K562 (cell line): ENCODE results near the gene CENPA. TPM values are rescaled to one million over a fixed set of nuclear protein-coding genes. Genes with fewer than 3 reads are reported as not detected.

ENCODE experiments used
- ETV5 ChIP-seq: sonication (generic); formaldehyde crosslinking; IDR thresholded peaks from 2 replicates; pipeline ENCODE4 v1.4.0; 2020; ENCODE audit warnings: low read depth, mild to moderate bottlenecking, missing genetic modification reagents
- GATAD2A ChIP-seq: fragments of 450-650 bp; IDR thresholded peaks from 2 replicates; pipeline ENCODE4 v1.6.1; 2017
- LARP7 ChIP-seq: fragments of 450-650 bp; IDR thresholded peaks from 2 replicates; pipeline ENCODE4 v1.6.1; 2016
- NR4A1 ChIP-seq, 2 experiments: fragments of 250-450 bp in 1 of 2; fragments of 450-650 bp in 1 of 2; sonication (Bioruptor Pico) in 1 of 2; IDR thresholded peaks; 2 replicates each; pipeline versions ENCODE4 v1.4.0 to v1.6.1; 2016 to 2020; ENCODE audit warnings: mild to moderate bottlenecking in 2 of 2, missing compliant biosample characterization in 1 of 2, missing genetic modification characterization in 1 of 2, moderate library complexity in 1 of 2
- PURB ChIP-seq: sonication (generic); formaldehyde crosslinking; IDR thresholded peaks from 2 replicates; pipeline ENCODE4 v1.9.0; 2021; ENCODE audit warnings: low read depth, mild to moderate bottlenecking, missing genetic modification reagents
- RAD51 ChIP-seq: fragments of 450-650 bp; IDR thresholded peaks from 2 replicates; pipeline ENCODE4 v1.7.1; 2016; ENCODE audit warnings: low read depth, mild to moderate bottlenecking, borderline replicate concordance
- SRSF9 ChIP-seq: fragments of 200-400 bp; formaldehyde crosslinking; IDR thresholded peaks from 2 replicates; pipeline ENCODE4 v1.6.1; 2017; ENCODE audit warnings: low read depth, low read length, borderline replicate concordance
- SUPT5H ChIP-seq: fragments of 450-650 bp; IDR thresholded peaks from 2 replicates; pipeline ENCODE4 v1.6.1; 2016
- ZNF134 ChIP-seq: fragments of 250-450 bp; sonication (Bioruptor Pico); conservative IDR thresholded peaks from 2 replicates; pipeline ENCODE4 v1.4.0; 2020
- ZNF780A ChIP-seq: fragments of 250-450 bp; sonication (Bioruptor Pico); IDR thresholded peaks from 2 replicates; pipeline ENCODE4 v1.5.0; 2021; ENCODE audit warnings: mild to moderate bottlenecking
- polyA plus RNA-seq, 8 experiments: library from polyadenylated mRNA; depleted of rRNA in 4 of 8; stranded (reverse) in 5 of 8; unstranded in 3 of 8; fragments of >200 nt; fragmentation: Nextera tagmentation in 2 of 8; fragmentation: Illumina TruSeq in 1 of 8; extraction: Ambion mirVana in 2 of 8; extraction: Trizol in 1 of 8; gene quantifications; 2 replicates each; pipeline versions ENCODE4 v1.2.1 to v1.2.3, GENCODE V29; 2011 to 2014; ENCODE audit warnings: inconsistent platforms in 1 of 8, missing spikeins in 1 of 8
- total RNA-seq, 7 experiments: library from RNA; depleted of rRNA in 6 of 7; stranded (reverse); fragments of >200 nt in 6 of 7; fragmentation: Illumina TruSeq in 2 of 7; extraction: Trizol in 2 of 7; gene quantifications; 2 replicates each; pipeline versions ENCODE4 v1.2.1 to v1.2.3, GENCODE V29; 2011 to 2021; ENCODE audit warnings: low replicate concordance in 1 of 7
- TF ChIP-seq, protein P1 (sequence below): fragments of 450-650 bp; IDR thresholded peaks from 2 replicates; pipeline ENCODE4 v1.6.1; 2016; ENCODE audit warnings: antibody characterized with exemption
- TF ChIP-seq, protein P2 (sequence below): fragments of 450-650 bp; IDR thresholded peaks from 2 replicates; pipeline ENCODE4 v1.6.1; 2017; ENCODE audit warnings: mild to moderate bottlenecking, moderate library complexity
- TF ChIP-seq, protein P3 (sequence below): fragments of 250-450 bp; sonication (Bioruptor Pico); IDR thresholded peaks from 2 replicates; pipeline ENCODE4 v1.6.1; 2021; ENCODE audit warnings: mild to moderate bottlenecking
- TF ChIP-seq, protein P4 (sequence below): fragments of 450-650 bp; IDR thresholded peaks from 2 replicates; pipeline ENCODE4 v1.6.1; 2016
- TF ChIP-seq, protein P5 (sequence below): fragments of 450-650 bp; IDR thresholded peaks from 2 replicates; pipeline ENCODE4 v1.6.1; 2017; ENCODE audit warnings: antibody characterized with exemption, mild to moderate bottlenecking

The CENPA gene
- total and polyA plus RNA-seq, 9 of the 15 experiments (the other 6 are each of a cell fraction or from before 2014, with no cell fraction given) = 11.3 to 61.7 (median 44.7) TPM

DNA sequence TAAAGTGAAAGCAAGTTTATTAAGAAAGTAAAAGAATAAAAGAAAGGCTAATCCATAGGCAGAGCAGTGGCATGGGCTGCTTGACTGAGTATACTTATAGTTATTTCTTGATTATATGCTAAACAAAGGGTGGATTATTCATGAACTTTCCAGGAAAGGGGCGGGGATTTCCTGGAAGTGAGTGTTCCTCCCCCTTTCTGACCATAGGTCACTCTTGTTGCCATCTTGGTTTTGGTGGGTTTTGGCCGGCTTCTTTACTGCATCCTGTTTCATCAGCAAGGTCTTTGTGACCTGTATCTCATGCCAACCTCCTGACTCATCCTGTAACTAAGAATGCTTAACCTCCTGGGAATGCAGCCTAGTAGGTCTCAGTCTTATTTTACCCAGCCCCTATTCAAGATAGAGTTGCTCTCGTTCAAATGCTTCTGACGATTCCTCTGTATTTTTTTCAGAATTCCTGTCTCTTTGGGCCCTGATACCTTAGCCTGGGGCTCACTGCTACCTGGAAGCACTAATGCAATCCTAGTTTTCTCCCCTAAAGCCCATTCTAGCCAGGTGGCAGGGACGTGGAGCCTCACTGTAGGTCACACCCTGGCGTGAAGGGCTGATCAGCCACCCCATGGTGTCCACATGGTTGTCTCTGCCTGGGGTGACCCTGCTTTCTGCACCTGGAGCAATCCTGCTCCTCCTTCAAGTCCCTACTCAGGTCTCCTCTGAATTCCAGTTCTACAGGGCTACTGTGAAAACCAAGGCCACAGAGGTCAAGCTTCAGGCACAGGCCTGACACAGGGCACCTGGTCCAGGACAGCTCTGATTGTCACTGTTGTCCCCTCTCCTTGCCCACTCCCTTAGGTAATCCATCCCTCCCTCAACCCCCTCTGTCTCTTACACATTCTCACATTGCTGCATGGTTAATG is 27.7 kb upstream of the CENPA start (continued):
- TF ChIP-seq, protein P1, sequence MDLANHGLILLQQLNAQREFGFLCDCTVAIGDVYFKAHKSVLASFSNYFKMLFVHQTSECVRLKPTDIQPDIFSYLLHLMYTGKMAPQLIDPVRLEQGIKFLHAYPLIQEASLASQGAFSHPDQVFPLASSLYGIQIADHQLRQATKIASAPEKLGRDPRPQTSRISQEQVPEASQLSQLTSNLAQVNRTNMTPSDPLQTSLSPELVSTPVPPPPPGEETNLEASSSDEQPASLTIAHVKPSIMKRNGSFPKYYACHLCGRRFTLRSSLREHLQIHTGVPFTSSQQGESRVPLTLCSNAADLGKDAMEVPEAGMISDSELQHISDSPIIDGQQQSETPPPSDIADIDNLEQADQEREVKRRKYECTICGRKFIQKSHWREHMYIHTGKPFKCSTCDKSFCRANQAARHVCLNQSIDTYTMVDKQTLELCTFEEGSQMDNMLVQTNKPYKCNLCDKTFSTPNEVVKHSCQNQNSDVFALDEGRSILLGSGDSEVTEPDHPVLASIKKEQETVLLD = 0 out of 2 replicates have a peak, but pooled peaks have one; percentile 43
- TF ChIP-seq ZNF134 (no peak), GATAD2A (no peak), PURB (CRISPR knock-in tag) (no peak), ZNF780A (CRISPR knock-in tag) (no peak), SUPT5H (peak; percentile 54; the same call in 1 of the 2 replicates), ETV5 (CRISPR knock-in tag) (peak; percentile 78; the same call in 1 of the 2 replicates), LARP7 (0 out of 2 replicates have a peak, but pooled peaks have one; percentile 69), NR4A1 (CRISPR knock-in tag; IDR thresholded peaks at IDR 0.05) (peak; percentile 81; the same call in 1 of the 2 replicates), NR4A1 (tag; IDR thresholded peaks at IDR 0.05) (peak; percentile 94), SRSF9 (no peak), RAD51 (0 out of 2 replicates have a peak, but pooled peaks have one; percentile 28)
- TF ChIP-seq, protein P2, sequence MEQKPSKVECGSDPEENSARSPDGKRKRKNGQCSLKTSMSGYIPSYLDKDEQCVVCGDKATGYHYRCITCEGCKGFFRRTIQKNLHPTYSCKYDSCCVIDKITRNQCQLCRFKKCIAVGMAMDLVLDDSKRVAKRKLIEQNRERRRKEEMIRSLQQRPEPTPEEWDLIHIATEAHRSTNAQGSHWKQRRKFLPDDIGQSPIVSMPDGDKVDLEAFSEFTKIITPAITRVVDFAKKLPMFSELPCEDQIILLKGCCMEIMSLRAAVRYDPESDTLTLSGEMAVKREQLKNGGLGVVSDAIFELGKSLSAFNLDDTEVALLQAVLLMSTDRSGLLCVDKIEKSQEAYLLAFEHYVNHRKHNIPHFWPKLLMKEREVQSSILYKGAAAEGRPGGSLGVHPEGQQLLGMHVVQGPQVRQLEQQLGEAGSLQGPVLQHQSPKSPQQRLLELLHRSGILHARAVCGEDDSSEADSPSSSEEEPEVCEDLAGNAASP = no peak
- TF ChIP-seq, protein P3, sequence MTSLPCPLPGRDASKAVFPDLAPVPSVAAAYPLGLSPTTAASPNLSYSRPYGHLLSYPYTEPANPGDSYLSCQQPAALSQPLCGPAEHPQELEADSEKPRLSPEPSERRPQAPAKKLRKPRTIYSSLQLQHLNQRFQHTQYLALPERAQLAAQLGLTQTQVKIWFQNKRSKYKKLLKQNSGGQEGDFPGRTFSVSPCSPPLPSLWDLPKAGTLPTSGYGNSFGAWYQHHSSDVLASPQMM (CRISPR knock-in tag) = no peak
- TF ChIP-seq, protein P4, sequence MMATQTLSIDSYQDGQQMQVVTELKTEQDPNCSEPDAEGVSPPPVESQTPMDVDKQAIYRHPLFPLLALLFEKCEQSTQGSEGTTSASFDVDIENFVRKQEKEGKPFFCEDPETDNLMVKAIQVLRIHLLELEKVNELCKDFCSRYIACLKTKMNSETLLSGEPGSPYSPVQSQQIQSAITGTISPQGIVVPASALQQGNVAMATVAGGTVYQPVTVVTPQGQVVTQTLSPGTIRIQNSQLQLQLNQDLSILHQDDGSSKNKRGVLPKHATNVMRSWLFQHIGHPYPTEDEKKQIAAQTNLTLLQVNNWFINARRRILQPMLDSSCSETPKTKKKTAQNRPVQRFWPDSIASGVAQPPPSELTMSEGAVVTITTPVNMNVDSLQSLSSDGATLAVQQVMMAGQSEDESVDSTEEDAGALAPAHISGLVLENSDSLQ = peak; percentile 64
- TF ChIP-seq, protein P5, sequence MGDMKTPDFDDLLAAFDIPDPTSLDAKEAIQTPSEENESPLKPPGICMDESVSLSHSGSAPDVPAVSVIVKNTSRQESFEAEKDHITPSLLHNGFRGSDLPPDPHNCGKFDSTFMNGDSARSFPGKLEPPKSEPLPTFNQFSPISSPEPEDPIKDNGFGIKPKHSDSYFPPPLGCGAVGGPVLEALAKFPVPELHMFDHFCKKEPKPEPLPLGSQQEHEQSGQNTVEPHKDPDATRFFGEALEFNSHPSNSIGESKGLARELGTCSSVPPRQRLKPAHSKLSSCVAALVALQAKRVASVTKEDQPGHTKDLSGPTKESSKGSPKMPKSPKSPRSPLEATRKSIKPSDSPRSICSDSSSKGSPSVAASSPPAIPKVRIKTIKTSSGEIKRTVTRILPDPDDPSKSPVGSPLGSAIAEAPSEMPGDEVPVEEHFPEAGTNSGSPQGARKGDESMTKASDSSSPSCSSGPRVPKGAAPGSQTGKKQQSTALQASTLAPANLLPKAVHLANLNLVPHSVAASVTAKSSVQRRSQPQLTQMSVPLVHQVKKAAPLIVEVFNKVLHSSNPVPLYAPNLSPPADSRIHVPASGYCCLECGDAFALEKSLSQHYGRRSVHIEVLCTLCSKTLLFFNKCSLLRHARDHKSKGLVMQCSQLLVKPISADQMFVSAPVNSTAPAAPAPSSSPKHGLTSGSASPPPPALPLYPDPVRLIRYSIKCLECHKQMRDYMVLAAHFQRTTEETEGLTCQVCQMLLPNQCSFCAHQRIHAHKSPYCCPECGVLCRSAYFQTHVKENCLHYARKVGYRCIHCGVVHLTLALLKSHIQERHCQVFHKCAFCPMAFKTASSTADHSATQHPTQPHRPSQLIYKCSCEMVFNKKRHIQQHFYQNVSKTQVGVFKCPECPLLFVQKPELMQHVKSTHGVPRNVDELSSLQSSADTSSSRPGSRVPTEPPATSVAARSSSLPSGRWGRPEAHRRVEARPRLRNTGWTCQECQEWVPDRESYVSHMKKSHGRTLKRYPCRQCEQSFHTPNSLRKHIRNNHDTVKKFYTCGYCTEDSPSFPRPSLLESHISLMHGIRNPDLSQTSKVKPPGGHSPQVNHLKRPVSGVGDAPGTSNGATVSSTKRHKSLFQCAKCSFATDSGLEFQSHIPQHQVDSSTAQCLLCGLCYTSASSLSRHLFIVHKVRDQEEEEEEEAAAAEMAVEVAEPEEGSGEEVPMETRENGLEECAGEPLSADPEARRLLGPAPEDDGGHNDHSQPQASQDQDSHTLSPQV = peak; percentile 91
